Activated naive CD8-positive, alpha-beta T cell treated with anti-CD3 and anti-CD28 coated beads, Interleukin-2, amount 10 ng/mL, durations not matched to agents 7 days and 5 days (primary cell): ENCODE measurements around the gene PDE1C. TPM values are rescaled to one million over a fixed set of nuclear protein-coding genes. Genes with fewer than 3 reads are reported as not detected.

ENCODE experiments used
- ATAC-seq: fragments of 150-1000 bp; cut with Tn5 transposase; one replicate; pipeline ENCODE4 v1.10.0; 2021; ENCODE audit warnings: low read depth, moderate library complexity
- POLR2A ChIA-PET: fragments of 350-600 bp; sonication (Branson Sonifier 250); formaldehyde crosslinking; loops from one replicate; lab custom pipeline; 2021; ENCODE audit warnings: antibody characterized with exemption; lab: Charles Lee
- DNase-seq: peaks from one replicate; pipeline ENCODE4 v3.0.0; 2021
- H3K27ac Mint-ChIP-seq: one replicate; pipeline ENCODE4 v1.8.0; 2022; ENCODE audit warnings: mild to moderate bottlenecking, mixed read lengths
- H3K27me3 Mint-ChIP-seq: one replicate; pipeline ENCODE4 v1.8.0; 2022; ENCODE audit warnings: mild to moderate bottlenecking, moderate library complexity, mixed read lengths
- H3K36me3 Mint-ChIP-seq: one replicate; pipeline ENCODE4 v1.8.0; 2021; ENCODE audit warnings: mild to moderate bottlenecking, mixed read lengths
- H3K4me1 Mint-ChIP-seq: one replicate; pipeline ENCODE4 v1.8.0; 2021; ENCODE audit warnings: mixed read lengths
- H3K4me3 Mint-ChIP-seq: one replicate; pipeline ENCODE4 v1.8.0; 2022; ENCODE audit warnings: mild to moderate bottlenecking, moderate library complexity, mixed read lengths
- H3K9me3 Mint-ChIP-seq: one replicate; pipeline ENCODE4 v1.8.0; 2021; ENCODE audit warnings: mixed read lengths
- total RNA-seq, 2 experiments: library from RNA; stranded (reverse); gene quantifications; one replicate each; pipeline ENCODE4 v1.2.3, GENCODE V29; 2021

The PDE1C gene
- total RNA-seq, 2 experiments from 2014 or later = not detected

GRCh38 chr7:32047075-32047474 lies 23.1 kb downstream of the PDE1C start:
- no peaks in the 10 kb centered on the region for H3K36me3 Mint-ChIP-seq
- H3K27me3 Mint-ChIP-seq = peaks cover 2% of the 10 kb centered on the region
- H3K27ac Mint-ChIP-seq = no peak overlapping the region
- H3K4me3 Mint-ChIP-seq = no peak overlapping the region
- no peaks in the 10 kb centered on the region for H3K9me3 Mint-ChIP-seq
- POLR2A ChIA-PET = no interaction called here
- no peaks in the 10 kb centered on the region for H3K4me1 Mint-ChIP-seq
- DNase-seq = no peak
- ATAC-seq = no peak

DNA sequence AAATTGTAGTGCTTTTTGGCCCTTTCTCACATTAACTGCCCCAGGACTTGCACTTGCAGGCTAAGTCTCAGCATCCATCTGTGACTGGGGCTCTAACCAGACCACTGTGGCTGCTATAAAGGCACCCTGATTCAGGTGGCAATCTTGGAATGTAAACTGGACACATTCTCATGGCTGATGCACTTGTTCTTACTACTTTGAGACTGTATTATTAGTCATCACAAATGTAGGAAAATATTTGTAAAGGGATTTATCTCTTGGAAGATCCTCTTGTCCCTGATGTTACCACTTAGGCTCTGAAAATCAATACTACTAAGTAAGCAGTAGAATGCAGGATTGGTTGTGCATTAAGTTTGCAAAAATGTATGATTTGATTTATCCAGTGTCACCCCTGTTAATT lies 25.0 kb downstream of the PDE1C start:
- H3K4me1 Mint-ChIP-seq = no peaks in the 10 kb centered on the region
- no peak overlapping the region for H3K27ac Mint-ChIP-seq
- ATAC-seq (no peak), DNase-seq (no peak)
- H3K4me3 Mint-ChIP-seq = no peak overlapping the region
- H3K9me3 Mint-ChIP-seq = no peaks in the 10 kb centered on the region
- POLR2A ChIA-PET = no interaction called here
- H3K36me3 Mint-ChIP-seq = no peaks in the 10 kb centered on the region
- peaks cover 2% of the 10 kb centered on the region for H3K27me3 Mint-ChIP-seq

- Mint-ChIP-seq H3K9me3 (no peaks in the 10 kb centered on the region), H3K27me3 (no peaks in the 10 kb centered on the region), H3K4me1 (no peaks in the 10 kb centered on the region), H3K4me3 (no peak overlapping the region), H3K27ac (no peak overlapping the region), H3K36me3 (no peaks in the 10 kb centered on the region)
- ATAC-seq (no peak), DNase-seq (no peak)
- POLR2A ChIA-PET = no interaction called here
Observed at GRCh38 chr7:32044739-32045138, 25.5 kb downstream of the PDE1C start.

GRCh38 chr7:32043688-32044087 lies 26.5 kb downstream of the PDE1C start:
- Mint-ChIP-seq H3K4me1 (no peaks in the 10 kb centered on the region), H3K36me3 (no peaks in the 10 kb centered on the region), H3K27ac (no peak overlapping the region), H3K27me3 (no peaks in the 10 kb centered on the region), H3K9me3 (no peaks in the 10 kb centered on the region), H3K4me3 (no peak overlapping the region)
- POLR2A ChIA-PET = no interaction called here
- DNase-seq = no peak
- ATAC-seq = no peak

DNA sequence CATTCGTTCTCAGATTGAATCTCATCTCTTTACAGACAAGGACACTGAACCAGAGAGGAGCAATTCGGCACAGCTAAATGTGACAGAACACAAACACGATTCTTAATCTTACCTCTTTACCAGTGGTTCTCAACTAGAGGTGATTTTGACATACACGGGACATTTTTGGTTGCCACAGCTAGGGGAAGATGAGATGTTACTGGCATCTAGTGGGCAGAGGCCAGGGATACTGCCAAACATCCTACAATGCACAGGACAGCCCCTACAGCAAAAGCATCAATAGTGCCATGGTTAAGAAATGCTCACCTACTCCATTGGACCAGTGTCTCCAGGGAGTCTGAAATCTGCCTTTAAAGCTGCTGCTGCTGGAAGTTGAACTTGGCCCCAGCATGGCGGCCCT lies 27.3 kb downstream of the PDE1C start:
- DNase-seq (no peak), ATAC-seq (no peak)
- H3K27ac Mint-ChIP-seq = no peak overlapping the region
- POLR2A ChIA-PET = no interaction called here
- H3K27me3 Mint-ChIP-seq = no peaks in the 10 kb centered on the region
- H3K4me3 Mint-ChIP-seq = no peak overlapping the region
- H3K4me1 Mint-ChIP-seq = no peaks in the 10 kb centered on the region
- H3K36me3 Mint-ChIP-seq = no peaks in the 10 kb centered on the region
- H3K9me3 Mint-ChIP-seq = no peaks in the 10 kb centered on the region

DNA sequence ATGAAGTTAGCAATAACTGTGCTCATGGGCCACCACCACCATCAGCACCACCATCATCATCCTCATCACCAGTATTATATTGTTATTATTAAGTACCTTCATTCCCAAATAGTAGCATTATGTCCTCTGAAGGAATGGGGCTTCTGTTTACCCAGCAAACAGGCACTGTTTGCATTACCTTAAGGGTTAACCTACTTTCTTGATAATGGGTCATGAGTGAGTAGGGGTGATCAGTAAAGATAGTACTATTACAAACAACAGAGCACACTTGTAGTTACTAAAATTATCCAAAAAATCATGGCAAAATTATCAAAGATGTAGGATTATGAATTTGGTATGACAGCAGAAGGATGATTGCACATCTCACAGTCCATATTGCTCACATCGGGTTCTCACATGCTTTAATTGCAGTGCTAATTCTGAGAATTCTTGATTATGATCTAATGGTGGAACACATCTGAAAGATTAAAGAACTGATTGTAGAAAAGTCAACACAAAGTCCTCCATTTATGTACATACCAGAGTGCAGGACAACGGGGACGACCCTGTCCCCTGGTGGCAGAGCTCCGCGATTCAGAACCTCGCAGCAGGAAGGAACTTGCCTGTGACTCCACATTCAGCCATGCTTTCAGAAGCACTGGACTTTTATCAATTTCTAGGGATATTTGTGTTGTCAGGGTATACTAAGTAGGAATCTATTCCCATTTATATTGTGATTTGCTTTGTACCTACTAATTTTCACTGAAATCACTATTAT lies 31.0 kb downstream of the PDE1C start:
- POLR2A ChIA-PET = no interaction called here
- Mint-ChIP-seq H3K4me1 (peaks cover 6% of the 10 kb centered on the region), H3K36me3 (no peaks in the 10 kb centered on the region), H3K27ac (no peak overlapping the region), H3K4me3 (no peak overlapping the region), H3K9me3 (peaks cover 6% of the 10 kb centered on the region), H3K27me3 (peaks cover 2% of the 10 kb centered on the region)
- ATAC-seq (no peak), DNase-seq (no peak)

GRCh38 chr7:32037650-32038198 lies 32.5 kb downstream of the PDE1C start:
- DNase-seq (no peak), ATAC-seq (no peak)
- H3K27me3 Mint-ChIP-seq = peaks cover 2% of the 10 kb centered on the region
- H3K9me3 Mint-ChIP-seq = peaks cover 8% of the 10 kb centered on the region
- no peak overlapping the region for H3K4me3 Mint-ChIP-seq
- H3K36me3 Mint-ChIP-seq = no peaks in the 10 kb centered on the region
- peaks cover 6% of the 10 kb centered on the region for H3K4me1 Mint-ChIP-seq
- no peak overlapping the region for H3K27ac Mint-ChIP-seq
- POLR2A ChIA-PET = no interaction called here

- POLR2A ChIA-PET = no interaction called here
- peaks cover 2% of the 10 kb centered on the region for H3K27me3 Mint-ChIP-seq
- H3K4me3 Mint-ChIP-seq = no peak overlapping the region
- ATAC-seq (no peak), DNase-seq (no peak)
- H3K27ac Mint-ChIP-seq = no peak overlapping the region
- no peaks in the 10 kb centered on the region for H3K36me3 Mint-ChIP-seq
- peaks cover 8% of the 10 kb centered on the region for H3K9me3 Mint-ChIP-seq
- peaks cover 6% of the 10 kb centered on the region for H3K4me1 Mint-ChIP-seq
Observed at GRCh38 chr7:32036557-32036956, 33.6 kb downstream of the PDE1C start.

GRCh38 chr7:32034052-32034451 lies 36.2 kb downstream of the PDE1C start:
- Mint-ChIP-seq H3K4me3 (no peak overlapping the region), H3K27ac (no peak overlapping the region), H3K36me3 (no peaks in the 10 kb centered on the region), H3K27me3 (peaks cover 2% of the 10 kb centered on the region), H3K9me3 (peaks cover 8% of the 10 kb centered on the region), H3K4me1 (peaks cover 6% of the 10 kb centered on the region)
- DNase-seq (no peak), ATAC-seq (no peak)
- POLR2A ChIA-PET = no interaction called here

- H3K27me3 Mint-ChIP-seq = peaks cover 2% of the 10 kb centered on the region
- no peaks in the 10 kb centered on the region for H3K36me3 Mint-ChIP-seq
- no peak overlapping the region for H3K27ac Mint-ChIP-seq
- H3K4me3 Mint-ChIP-seq = no peak overlapping the region
- H3K4me1 Mint-ChIP-seq = peaks cover 6% of the 10 kb centered on the region
- H3K9me3 Mint-ChIP-seq = peaks cover 8% of the 10 kb centered on the region
- DNase-seq (no peak), ATAC-seq (no peak)
- POLR2A ChIA-PET = no interaction called here
Observed at GRCh38 chr7:32033006-32033405, 37.2 kb downstream of the PDE1C start.

- peaks cover 2% of the 10 kb centered on the region for H3K27me3 Mint-ChIP-seq
- H3K4me1 Mint-ChIP-seq = peaks cover 6% of the 10 kb centered on the region
- no peak overlapping the region for H3K4me3 Mint-ChIP-seq
- DNase-seq (no peak), ATAC-seq (no peak)
- no peak overlapping the region for H3K27ac Mint-ChIP-seq
- H3K9me3 Mint-ChIP-seq = peaks cover 8% of the 10 kb centered on the region
- POLR2A ChIA-PET = no interaction called here
- H3K36me3 Mint-ChIP-seq = no peaks in the 10 kb centered on the region
Observed at GRCh38 chr7:32032211-32032610, 38.0 kb downstream of the PDE1C start.

GRCh38 chr7:32030904-32031692 lies 39.1 kb downstream of the PDE1C start:
- Mint-ChIP-seq H3K4me3 (no peak overlapping the region), H3K9me3 (peaks cover 6% of the 10 kb centered on the region), H3K27me3 (peaks cover 1% of the 10 kb centered on the region), H3K27ac (no peak overlapping the region), H3K36me3 (no peaks in the 10 kb centered on the region), H3K4me1 (peaks cover 1% of the 10 kb centered on the region)
- no peak for DNase-seq
- no peak for ATAC-seq
- POLR2A ChIA-PET = no interaction called here

DNA sequence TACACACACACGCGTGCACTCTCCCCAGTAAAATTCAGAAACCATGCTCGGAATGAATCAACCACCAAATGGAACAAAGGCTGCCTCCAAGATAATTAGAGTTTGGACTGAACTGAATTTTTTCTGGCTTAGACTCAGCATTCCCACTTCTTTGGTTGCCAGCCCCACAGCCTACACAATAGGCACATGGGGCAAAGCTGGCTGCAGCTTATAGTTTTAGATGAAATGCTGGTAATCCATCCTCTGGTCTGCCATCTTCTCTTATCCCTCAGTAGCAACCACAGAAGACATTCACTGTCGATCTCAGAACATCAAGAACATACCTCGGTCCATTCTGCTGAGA lies 44.2 kb downstream of the PDE1C start:
- Mint-ChIP-seq H3K4me1 (no peaks in the 10 kb centered on the region), H3K9me3 (no peaks in the 10 kb centered on the region), H3K27ac (no peak overlapping the region), H3K4me3 (no peak overlapping the region), H3K36me3 (no peaks in the 10 kb centered on the region), H3K27me3 (peaks cover 2% of the 10 kb centered on the region)
- ATAC-seq = no peak
- DNase-seq = no peak
- POLR2A ChIA-PET = no interaction called here
